Glutamatergic neuron (in vitro differentiated cells): Measurements from ENCODE around the gene GORASP1. TPM values are rescaled to one million over a fixed set of nuclear protein-coding genes. Genes with fewer than 3 reads are reported as not detected.

Experiments
- DNase-seq: peaks from one replicate; pipeline ENCODE4 v3.0.0; 2022
- H3K27ac Mint-ChIP-seq: one replicate; pipeline ENCODE4 v1.8.0; 2020; ENCODE audit warnings: mild to moderate bottlenecking, mixed read lengths, inconsistent platforms; ENCODE audit not compliant: unreplicated experiment
- H3K27me3 Mint-ChIP-seq: one replicate; pipeline ENCODE4 v1.8.0; 2020; ENCODE audit warnings: mild to moderate bottlenecking, moderate library complexity, mixed read lengths, inconsistent platforms; ENCODE audit not compliant: unreplicated experiment
- H3K36me3 Mint-ChIP-seq: one replicate; pipeline ENCODE4 v1.8.0; 2020; ENCODE audit warnings: mild to moderate bottlenecking, mixed read lengths, inconsistent platforms; ENCODE audit not compliant: unreplicated experiment
- H3K4me1 Mint-ChIP-seq: one replicate; pipeline ENCODE4 v1.8.0; 2020; ENCODE audit warnings: mild to moderate bottlenecking, low read depth, mixed read lengths, inconsistent platforms; ENCODE audit not compliant: unreplicated experiment
- H3K4me3 Mint-ChIP-seq: one replicate; pipeline ENCODE4 v1.8.0; 2020; ENCODE audit warnings: mild to moderate bottlenecking, mixed read lengths, inconsistent platforms; ENCODE audit not compliant: unreplicated experiment
- H3K9me3 Mint-ChIP-seq: one replicate; pipeline ENCODE4 v1.8.0; 2020; ENCODE audit warnings: mild to moderate bottlenecking, moderate library complexity, mixed read lengths, inconsistent platforms; ENCODE audit not compliant: unreplicated experiment
- CTCF ChIP-seq: fragments of 200-600 bp; sonication (generic); IDR thresholded peaks from one replicate; pipeline ENCODE4 v1.5.0; 2021; ENCODE audit not compliant: partially characterized antibody, unreplicated experiment
- total RNA-seq: library from RNA; stranded (reverse); fragmentation: NEBNext Ultra II Directional; extraction: Animal tissue kit (Norgen Biotek cat#: 25700); gene quantifications from one replicate; pipeline ENCODE4 v1.2.1, GENCODE V29; 2021; ENCODE audit not compliant: unreplicated experiment

GORASP1 gene
- total RNA-seq, 1 donor from 2014 or later: 44.6 TPM

GRCh38 chr3:39118931-39119660 is 11.7 kb upstream of the GORASP1 start:
- Mint-ChIP-seq H3K4me3 (no peak overlapping the region), H3K27me3 (peaks cover 4% of the 10 kb centered on the region), H3K4me1 (no peaks in the 10 kb centered on the region), H3K9me3 (no peaks in the 10 kb centered on the region), H3K36me3 (no peaks in the 10 kb centered on the region), H3K27ac (no peak overlapping the region)
- DNase-seq: no peak
- no peak for TF ChIP-seq CTCF

GRCh38 chr3:39118079-39118478 is 10.7 kb upstream of the GORASP1 start:
- Mint-ChIP-seq H3K27me3 (peaks cover 4% of the 10 kb centered on the region), H3K36me3 (no peaks in the 10 kb centered on the region), H3K4me1 (no peaks in the 10 kb centered on the region), H3K4me3 (no peak overlapping the region), H3K9me3 (no peaks in the 10 kb centered on the region), H3K27ac (no peak overlapping the region)
- no peak for TF ChIP-seq CTCF
- no peak for DNase-seq

GRCh38 chr3:39115870-39116269 is 8.4 kb upstream of the GORASP1 start:
- Mint-ChIP-seq H3K4me3 (no peak overlapping the region), H3K9me3 (no peaks in the 10 kb centered on the region), H3K4me1 (no peaks in the 10 kb centered on the region), H3K27me3 (peaks cover 4% of the 10 kb centered on the region), H3K36me3 (peaks cover 4% of the 10 kb centered on the region), H3K27ac (no peak overlapping the region)
- no peak for DNase-seq
- no peak for TF ChIP-seq CTCF

GRCh38 chr3:39114456-39114855 is 7.0 kb upstream of the GORASP1 start:
- peaks cover 5% of the 10 kb centered on the region for H3K27me3 Mint-ChIP-seq
- H3K27ac Mint-ChIP-seq: no peak overlapping the region
- H3K4me3 Mint-ChIP-seq: no peak overlapping the region
- no peak for DNase-seq
- H3K9me3 Mint-ChIP-seq: no peaks in the 10 kb centered on the region
- peaks cover 4% of the 10 kb centered on the region for H3K36me3 Mint-ChIP-seq
- TF ChIP-seq CTCF: no peak
- H3K4me1 Mint-ChIP-seq: no peaks in the 10 kb centered on the region

- H3K9me3 Mint-ChIP-seq: no peaks in the 10 kb centered on the region
- H3K27ac Mint-ChIP-seq: no peak overlapping the region
- DNase-seq: no peak
- H3K4me3 Mint-ChIP-seq: no peak overlapping the region
- H3K27me3 Mint-ChIP-seq: peaks cover 5% of the 10 kb centered on the region
- H3K36me3 Mint-ChIP-seq: peaks cover 4% of the 10 kb centered on the region
- TF ChIP-seq CTCF: no peak
- H3K4me1 Mint-ChIP-seq: peaks cover 5% of the 10 kb centered on the region
Measured at GRCh38 chr3:39113291-39113690, 5.9 kb upstream of the GORASP1 start.
